ENCODE measurements around the gene SPTBN1.

Gene SPTBN1

DNA sequence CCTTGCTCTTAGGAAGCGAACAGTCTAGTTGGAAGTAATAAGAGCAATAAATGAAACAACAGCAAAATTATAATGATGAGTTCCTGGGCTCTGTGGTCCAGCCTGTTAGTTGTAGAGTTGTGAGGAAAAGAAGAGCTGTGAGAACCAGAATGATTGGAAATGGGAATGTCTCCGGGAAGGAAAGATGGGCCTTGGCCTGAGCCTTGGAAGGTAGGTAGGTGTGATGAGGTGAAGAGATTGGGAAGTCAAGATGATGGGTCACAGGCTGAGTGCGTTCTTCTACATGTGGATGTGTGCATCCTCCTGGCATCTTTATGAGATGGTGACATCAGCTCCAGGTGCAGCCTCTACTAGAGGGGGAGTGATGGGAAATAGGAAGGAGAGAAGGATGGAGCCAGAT is 152.1 kb downstream of the SPTBN1 start:
- in situ Hi-C loops (cut with MboI; ENCODE audit: low pct_unique_long_range_greater_than_20kb, low sequenced_read_pairs, unreplicated experiment), result no loop called here
- no peak for DNase-seq (ENCODE audit: low spot score)
- TF ChIP-seq, protein P1, sequence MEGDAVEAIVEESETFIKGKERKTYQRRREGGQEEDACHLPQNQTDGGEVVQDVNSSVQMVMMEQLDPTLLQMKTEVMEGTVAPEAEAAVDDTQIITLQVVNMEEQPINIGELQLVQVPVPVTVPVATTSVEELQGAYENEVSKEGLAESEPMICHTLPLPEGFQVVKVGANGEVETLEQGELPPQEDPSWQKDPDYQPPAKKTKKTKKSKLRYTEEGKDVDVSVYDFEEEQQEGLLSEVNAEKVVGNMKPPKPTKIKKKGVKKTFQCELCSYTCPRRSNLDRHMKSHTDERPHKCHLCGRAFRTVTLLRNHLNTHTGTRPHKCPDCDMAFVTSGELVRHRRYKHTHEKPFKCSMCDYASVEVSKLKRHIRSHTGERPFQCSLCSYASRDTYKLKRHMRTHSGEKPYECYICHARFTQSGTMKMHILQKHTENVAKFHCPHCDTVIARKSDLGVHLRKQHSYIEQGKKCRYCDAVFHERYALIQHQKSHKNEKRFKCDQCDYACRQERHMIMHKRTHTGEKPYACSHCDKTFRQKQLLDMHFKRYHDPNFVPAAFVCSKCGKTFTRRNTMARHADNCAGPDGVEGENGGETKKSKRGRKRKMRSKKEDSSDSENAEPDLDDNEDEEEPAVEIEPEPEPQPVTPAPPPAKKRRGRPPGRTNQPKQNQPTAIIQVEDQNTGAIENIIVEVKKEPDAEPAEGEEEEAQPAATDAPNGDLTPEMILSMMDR (IDR thresholded peaks at IDR 0.05; ENCODE audit: extremely low read depth, insufficient read depth, missing control alignments), result no peak

DNA sequence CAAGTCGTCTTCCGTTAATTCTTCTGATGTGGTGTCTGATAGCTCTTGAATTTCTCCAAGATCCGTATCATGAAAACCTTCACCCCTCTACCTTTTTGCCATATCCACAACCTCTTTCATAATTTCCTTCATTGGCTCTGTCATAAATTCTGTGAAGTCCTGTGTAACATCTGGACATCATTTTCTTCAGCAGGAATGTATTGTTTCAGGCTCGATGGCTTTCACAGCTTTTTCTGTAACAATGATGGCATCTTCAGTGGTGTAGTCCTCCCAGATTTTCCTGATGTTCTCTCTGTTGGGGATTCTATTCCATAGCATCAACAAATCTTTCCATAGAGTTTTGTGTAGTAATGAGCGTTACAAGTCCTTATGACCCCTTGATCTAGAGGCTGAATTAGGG is 153.1 kb downstream of the SPTBN1 start:
- in situ Hi-C loops (cut with MboI; ENCODE audit: low pct_unique_long_range_greater_than_20kb, low sequenced_read_pairs, unreplicated experiment), result no loop called here
- TF ChIP-seq, protein P1 (IDR thresholded peaks at IDR 0.05; ENCODE audit: extremely low read depth, insufficient read depth, missing control alignments), result no peak
- no peak for DNase-seq (ENCODE audit: low spot score)

DNA sequence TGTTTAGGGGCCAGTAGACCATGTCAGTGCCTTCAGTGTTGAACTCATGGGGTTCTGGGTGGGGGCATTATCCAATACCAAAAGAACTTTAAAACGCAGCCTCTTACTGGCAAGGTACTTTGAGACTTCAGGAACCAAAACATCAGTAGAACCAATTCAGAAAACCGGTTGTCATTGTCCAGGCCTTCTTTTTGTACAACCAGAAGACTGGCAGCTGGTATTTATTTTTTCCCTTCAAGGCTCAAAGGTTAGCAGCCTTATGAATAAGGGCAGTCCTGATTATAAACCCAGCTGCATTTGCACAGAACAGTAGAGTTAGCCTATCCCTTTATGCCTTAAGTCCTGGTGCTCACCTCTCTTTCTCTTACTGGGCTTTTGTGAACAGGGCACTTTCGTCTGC is 153.5 kb downstream of the SPTBN1 start:
- in situ Hi-C loops (cut with MboI; ENCODE audit: low pct_unique_long_range_greater_than_20kb, low sequenced_read_pairs, unreplicated experiment), result no loop called here
- TF ChIP-seq, protein P1 (IDR thresholded peaks at IDR 0.05; ENCODE audit: extremely low read depth, insufficient read depth, missing control alignments), result no peak
- DNase-seq (ENCODE audit: low spot score), result no peak

DNA sequence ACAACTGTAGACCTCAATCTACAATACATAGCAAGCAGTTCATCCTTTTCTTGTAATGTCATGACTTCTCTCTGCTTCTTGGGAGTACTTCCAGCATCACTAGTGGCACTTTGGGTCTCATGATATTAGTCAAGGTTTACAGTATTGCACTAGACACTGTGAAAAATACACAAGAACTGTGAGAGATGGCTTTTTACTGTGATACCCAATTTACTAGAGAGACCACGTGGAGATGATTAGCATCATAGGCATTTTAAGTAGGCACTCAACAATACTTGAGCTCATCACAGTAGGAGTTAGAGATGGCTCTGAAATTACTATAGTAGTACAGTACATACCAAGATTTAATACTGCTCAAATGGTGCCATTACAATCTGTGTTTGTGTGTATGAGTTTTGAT is 154.6 kb downstream of the SPTBN1 start:
- DNase-seq (ENCODE audit: low spot score), result no peak
- in situ Hi-C loops (cut with MboI; ENCODE audit: low pct_unique_long_range_greater_than_20kb, low sequenced_read_pairs, unreplicated experiment), result no loop called here
- TF ChIP-seq, protein P1 (IDR thresholded peaks at IDR 0.05; ENCODE audit: extremely low read depth, insufficient read depth, missing control alignments), result no peak

DNA sequence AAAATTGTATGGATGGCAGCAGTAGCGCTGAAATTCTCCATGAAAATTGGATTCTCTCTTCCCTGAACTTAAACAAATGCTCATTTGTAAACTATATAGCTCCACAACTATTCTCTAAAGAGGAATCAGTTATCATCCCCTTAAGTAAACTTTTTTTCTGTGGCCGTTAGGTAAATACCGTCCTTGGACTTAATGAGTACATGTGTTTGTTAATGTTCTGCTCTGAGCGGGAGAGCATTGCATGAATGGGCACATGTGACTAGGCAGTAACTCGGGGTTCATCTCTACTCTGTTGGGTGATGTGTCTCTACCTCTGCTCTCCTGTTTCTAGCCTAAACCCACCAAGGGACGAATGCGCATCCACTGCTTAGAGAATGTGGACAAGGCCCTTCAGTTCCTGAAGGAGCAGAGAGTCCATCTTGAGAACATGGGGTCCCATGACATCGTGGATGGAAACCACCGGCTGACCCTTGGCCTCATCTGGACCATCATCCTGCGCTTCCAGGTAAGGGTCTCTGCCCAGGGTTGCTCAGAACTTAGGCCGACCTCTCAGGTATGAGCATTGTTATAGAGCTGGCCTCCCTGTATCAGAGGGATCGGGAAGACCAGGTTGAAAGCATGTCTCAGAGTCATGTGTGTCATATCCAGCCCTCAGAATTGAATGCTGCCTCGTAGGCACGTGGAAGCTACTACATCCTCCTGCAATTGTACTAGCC is 155.9 kb downstream of the SPTBN1 start:
- in situ Hi-C loops (cut with MboI; ENCODE audit: low pct_unique_long_range_greater_than_20kb, low sequenced_read_pairs, unreplicated experiment), result no loop called here
- TF ChIP-seq, protein P1 (IDR thresholded peaks at IDR 0.05; ENCODE audit: extremely low read depth, insufficient read depth, missing control alignments), result no peak
- DNase-seq (ENCODE audit: low spot score), result no peak

DNA sequence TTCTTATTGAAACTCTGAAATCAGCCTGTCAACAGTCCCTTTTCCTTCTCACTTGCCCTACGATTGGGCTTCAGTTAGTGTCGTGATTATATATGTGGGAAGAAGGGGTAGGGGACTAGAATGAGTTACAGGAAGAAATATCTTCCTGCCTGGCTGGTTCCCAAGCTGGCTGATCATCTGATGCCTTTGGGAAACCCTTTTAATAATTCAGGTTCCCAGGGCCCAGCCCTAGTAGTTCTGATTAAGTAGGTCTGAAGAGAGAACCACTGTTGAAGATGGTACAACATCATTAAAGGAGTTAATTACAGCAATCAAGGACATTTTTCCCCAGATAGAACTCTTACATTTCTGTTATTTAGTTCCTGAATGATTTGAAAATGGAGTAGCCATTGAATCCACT is 157.3 kb downstream of the SPTBN1 start:
- in situ Hi-C loops (cut with MboI; ENCODE audit: low pct_unique_long_range_greater_than_20kb, low sequenced_read_pairs, unreplicated experiment), result no loop called here
- TF ChIP-seq, protein P1 (IDR thresholded peaks at IDR 0.05; ENCODE audit: extremely low read depth, insufficient read depth, missing control alignments), result no peak
- DNase-seq (ENCODE audit: low spot score), result no peak

All from GM13977 (cell line).